B cell (primary cell): ENCODE measurements around the gene HMG20B. TPM values are rescaled to one million over a fixed set of nuclear protein-coding genes. Genes with fewer than 3 reads are reported as not detected.
A peak's percentile ranks its signal among the peaks of the same experiment; 100 is the strongest.

Source experiments
- ATAC-seq: fragments of 200-7000 bp; cut with Tn5 transposase; one replicate; pipeline ENCODE4 v1.10.0; 2021; ENCODE audit warnings: low read depth, mild to moderate bottlenecking, moderate number of reproducible peaks, moderate library complexity
- CTCF ChIA-PET: fragments of 350-600 bp; sonication (Branson Sonifier 250); formaldehyde crosslinking; loops from one replicate; lab custom pipeline; 2021; ENCODE audit warnings: antibody characterized with exemption, inconsistent platforms; lab: Charles Lee
- POLR2A ChIA-PET: fragments of 350-600 bp; sonication (Branson Sonifier 250); formaldehyde crosslinking; loops from one replicate; lab custom pipeline; 2021; ENCODE audit warnings: antibody characterized with exemption; lab: Charles Lee
- DNase-seq: peaks from one replicate; pipeline ENCODE4 v3.0.0; 2013
- H2AFZ ChIP-seq: 2 replicates; pipeline ENCODE4 v1.6.1; 2012; ENCODE audit warnings: mild to moderate bottlenecking, low read depth, low read length; ENCODE audit not compliant: insufficient read depth, poor library complexity, severe bottlenecking
- H3K27ac ChIP-seq, 2 donors: 1 replicate in 1 of 2; 2 replicates in 1 of 2; pipeline ENCODE4 v1.5.1; 2012 to 2013; ENCODE audit warnings: low read length in 2 of 2, mild to moderate bottlenecking in 2 of 2, moderate library complexity in 1 of 2
- H3K27me3 ChIP-seq, 4 experiments: fragments of 200-600 bp in 1 of 4; sonication (generic) in 1 of 4; replicated peaks in 1 of 4; 1 replicate in 2 of 4; 2 replicates in 2 of 4; pipeline versions ENCODE4 v1.6.1 to v1.7.0; 2013 to 2016; ENCODE audit warnings: low read length in 3 of 4, mild to moderate bottlenecking in 2 of 4, mixed read lengths in 1 of 4, moderate library complexity in 1 of 4; ENCODE audit not compliant: insufficient read depth in 4 of 4, control insufficient read depth in 3 of 4; ENCODE audit errors: control extremely low read depth in 1 of 4
- H3K36me3 ChIP-seq, 2 experiments: replicated peaks in 1 of 2; 1 replicate in 1 of 2; 2 replicates in 1 of 2; pipeline versions ENCODE4 v1.6.1 to v1.7.1; 2013; ENCODE audit warnings: low read length in 1 of 2; ENCODE audit not compliant: insufficient read depth in 2 of 2, control insufficient read depth in 1 of 2; ENCODE audit errors: control extremely low read depth in 1 of 2, extremely low read depth in 1 of 2
- H3K4me1 ChIP-seq, 2 donors: fragments of 200-600 bp in 1 of 2; sonication (generic) in 1 of 2; 1 replicate in 1 of 2; 2 replicates in 1 of 2; pipeline versions ENCODE4 v1.5.1 to v1.6.1; 2013 to 2017; ENCODE audit warnings: low read length in 2 of 2; ENCODE audit not compliant: control insufficient read depth in 2 of 2, insufficient read depth in 2 of 2
- H3K4me2 ChIP-seq: replicated peaks from 2 replicates; pipeline ENCODE3; 2012; ENCODE audit warnings: mild to moderate bottlenecking, low read depth, low read length; ENCODE audit not compliant: poor library complexity, severe bottlenecking
- H3K4me3 ChIP-seq, 5 experiments: fragments of 200-600 bp in 1 of 5; sonication (generic) in 1 of 5; 1 replicate in 3 of 5; 2 replicates in 2 of 5; pipeline versions ENCODE4 v1.5.1 to v1.7.0; 2011 to 2016; ENCODE audit warnings: low read length in 4 of 5, mild to moderate bottlenecking in 4 of 5, low read depth in 2 of 5, control low read depth in 1 of 5, moderate library complexity in 1 of 5; ENCODE audit not compliant: insufficient read depth in 1 of 5; ENCODE audit errors: control extremely low read depth in 1 of 5, extremely low read depth in 1 of 5
- H3K79me2 ChIP-seq: fragments of 200-600 bp; sonication (generic); one replicate; pipeline ENCODE4 v1.6.0; 2016; ENCODE audit warnings: low read length; ENCODE audit not compliant: control insufficient read depth, insufficient read depth
- H3K9ac ChIP-seq: fragments of 200-600 bp; sonication (generic); 2 replicates; pipeline ENCODE4 v1.6.1; 2017; ENCODE audit warnings: mild to moderate bottlenecking, low read length, moderate library complexity
- H3K9me3 ChIP-seq, 3 donors: one replicate each; pipeline versions ENCODE4 v1.6.1 to v1.7.1; 2013; ENCODE audit warnings: low read length in 2 of 3; ENCODE audit not compliant: control insufficient read depth in 2 of 3, insufficient read depth in 1 of 3; ENCODE audit errors: control extremely low read depth in 1 of 3
- H4K20me1 ChIP-seq: 2 replicates; pipeline ENCODE4 v1.6.0; 2012; ENCODE audit warnings: mild to moderate bottlenecking, low read length; ENCODE audit not compliant: insufficient read depth, control insufficient read depth, poor library complexity, severe bottlenecking
- H3K27ac Mint-ChIP-seq: one replicate; pipeline ENCODE4 v1.8.0; 2021; ENCODE audit warnings: mixed read lengths
- H3K27me3 Mint-ChIP-seq: one replicate; pipeline ENCODE4 v1.8.0; 2021; ENCODE audit warnings: mixed read lengths
- H3K4me1 Mint-ChIP-seq: one replicate; pipeline ENCODE4 v1.8.0; 2021; ENCODE audit warnings: mixed read lengths
- H3K4me3 Mint-ChIP-seq: one replicate; pipeline ENCODE4 v1.8.0; 2021; ENCODE audit warnings: mixed read lengths
- H3K9me3 Mint-ChIP-seq: one replicate; pipeline ENCODE4 v1.8.0; 2022; ENCODE audit warnings: mixed read lengths; ENCODE audit not compliant: insufficient read depth
- CTCF ChIP-seq: fragments of 200-600 bp; IDR thresholded peaks from one replicate; pipeline ENCODE4 v1.8.0; 2022; ENCODE audit warnings: antibody characterized with exemption, mild to moderate bottlenecking
- EZH2 ChIP-seq: IDR thresholded peaks from 2 replicates; pipeline ENCODE4 v1.6.1; 2012; ENCODE audit warnings: borderline replicate concordance, low read depth, mild to moderate bottlenecking, moderate library complexity, low read length; ENCODE audit not compliant: insufficient read depth, poor library complexity, severe bottlenecking
- WGBS: methylation state at CpG from one replicate; pipeline ENCODE4 v1.1.5; 2013; ENCODE audit warnings: missing lambda C conversion rate; ENCODE audit not compliant: insufficient coverage; 5-methylcytosine and 5-hydroxymethylcytosine counted together
- intact Hi-C: fragments of 100-400 bp; cut with micrococcal nuclease; formaldehyde crosslinking; loops from one replicate; pipeline ENCODE4 v1.10.0; 2022
- polyA plus RNA-seq: library from polyadenylated mRNA; depleted of rRNA; stranded (reverse); fragments of >200 nt; gene quantifications from 2 replicates; pipeline ENCODE4 v1.2.3, GENCODE V29; 2012
- total RNA-seq, 2 donors: library from RNA; stranded (reverse); fragments of 120-200 nt in 1 of 2; gene quantifications; 1 replicate in 1 of 2; 2 replicates in 1 of 2; pipeline versions ENCODE4 v1.2.3 to v1.2.4, GENCODE V29; 2013 to 2022

HMG20B gene
- total and polyA plus RNA-seq, 2 donors (not counting 1 experiment from before 2014, with no cell fraction given), result 41.7 to 59.0 TPM

DNA sequence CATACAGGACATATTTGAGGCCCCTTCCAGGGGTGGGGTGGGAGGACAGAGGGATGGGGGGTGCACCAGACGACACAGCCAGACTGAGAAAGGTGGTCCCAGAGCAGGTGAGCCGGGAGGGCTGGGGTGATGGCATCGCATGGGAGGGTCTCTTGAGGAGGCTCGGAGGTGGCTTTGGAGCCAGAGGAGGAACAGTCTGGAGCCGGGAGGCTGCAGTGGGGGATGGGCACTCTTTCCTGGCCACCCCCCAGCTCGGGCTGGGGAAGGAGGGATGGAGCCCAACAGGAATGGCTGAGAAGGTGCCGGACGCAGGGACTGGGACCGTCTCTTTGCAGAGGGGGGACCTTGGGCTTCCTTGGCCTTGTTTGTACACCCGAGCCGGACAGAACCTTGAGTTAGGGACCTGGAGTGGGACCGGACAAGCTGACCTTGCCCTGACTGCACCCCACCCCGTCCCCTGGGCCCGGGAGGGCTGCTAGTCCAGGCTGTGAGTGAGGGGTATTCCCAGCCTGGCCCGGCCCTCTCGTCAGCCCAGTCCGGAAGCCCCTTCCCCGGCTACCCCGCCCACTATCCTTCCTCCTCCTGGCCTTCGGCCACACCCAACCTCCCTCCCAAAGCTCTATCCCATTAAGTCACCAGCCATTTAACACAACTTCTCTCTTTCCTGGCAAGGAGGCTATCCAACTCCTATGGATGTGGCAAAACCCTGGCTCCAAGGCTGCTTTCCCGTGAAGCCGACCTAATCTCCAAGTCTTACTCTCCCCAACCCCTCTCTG, 34.7 kb downstream of the HMG20B start:
- peaks cover 0 to 25% (median 0%) of the 10 kb centered on the region in 3 donors for H3K9me3 ChIP-seq
- no peaks in the 10 kb centered on the region for H4K20me1 ChIP-seq
- H3K36me3 ChIP-seq, result peaks cover 0 to 13% of the 10 kb centered on the region in 2 experiments
- Mint-ChIP-seq H3K27me3 (no peaks in the 10 kb centered on the region), H3K9me3 (no peaks in the 10 kb centered on the region), H3K4me3 (peak overlapping the region; percentile 69), H3K4me1 (peaks cover 21% of the 10 kb centered on the region), H3K27ac (peak overlapping the region; percentile 22)
- no peak for TF ChIP-seq CTCF
- no peak for TF ChIP-seq EZH2
- H3K27ac ChIP-seq, result no peak overlapping the region
- H3K9ac ChIP-seq, result peak overlapping the region; percentile 74
- peak overlapping the region; percentile 97 for H3K4me2 ChIP-seq
- ATAC-seq (no peak), DNase-seq (no peak)
- H3K79me2 ChIP-seq, result peaks cover 7% of the 10 kb centered on the region
- peaks cover 36 to 49% of the 10 kb centered on the region in 2 donors for H3K4me1 ChIP-seq
- H3K4me3 ChIP-seq, result peak overlapping the region in 4 of 5 experiments; percentile 49 to 71 (median 64)
- peaks cover 0 to 4% (median 0%) of the 10 kb centered on the region in 4 experiments for H3K27me3 ChIP-seq
- 23% methylated on average over 20 of the region's 22 CpGs for WGBS
- intact Hi-C loops, result loop anchor here (5.0 kb wide), 1 partner anchor 50 kb away; the partner anchor contains the start of gene MFSD12
- ChIA-PET POLR2A (no interaction called here), CTCF (interaction anchor here (0.6 to 1.9 kb wide), 3 partner anchors 11 to 98 kb away, joined by 4 to 9 read pairs (median 5); no protein-coding TSS in a partner anchor)
- peak overlapping the region; percentile 84 for H2AFZ ChIP-seq
